Endodermal cell (in vitro differentiated cells): ENCODE results near the gene NUBPL. TPM values are rescaled to one million over a fixed set of nuclear protein-coding genes. Genes with fewer than 3 reads are reported as not detected.

Experiments used
- DNase-seq: peaks from one replicate; pipeline ENCODE4 v3.0.0-alpha.2; 2017
- H3K27ac ChIP-seq: 2 replicates; pipeline ENCODE4 v1.5.1; 2013; ENCODE audit warnings: mild to moderate bottlenecking, low read depth, low read length, moderate library complexity
- H3K27me3 ChIP-seq: 2 replicates; pipeline ENCODE4 v1.6.1; 2013; ENCODE audit warnings: mild to moderate bottlenecking, low read length, moderate library complexity; ENCODE audit not compliant: insufficient read depth, control insufficient read depth, poor library complexity, severe bottlenecking
- H3K36me3 ChIP-seq: 2 replicates; pipeline ENCODE4 v1.7.0; 2013; ENCODE audit warnings: mild to moderate bottlenecking, low read length, moderate library complexity; ENCODE audit not compliant: control insufficient read depth, insufficient read depth
- H3K4me1 ChIP-seq: one replicate; pipeline ENCODE4 v1.7.0; 2013; ENCODE audit warnings: low read length; ENCODE audit not compliant: control insufficient read depth, insufficient read depth
- H3K4me3 ChIP-seq: 2 replicates; pipeline ENCODE4 v1.5.1; 2013; ENCODE audit warnings: mild to moderate bottlenecking, low read length, moderate library complexity
- H3K9ac ChIP-seq: 2 replicates; pipeline ENCODE4 v1.6.1; 2013; ENCODE audit warnings: mild to moderate bottlenecking, low read length, moderate library complexity; ENCODE audit not compliant: poor library complexity, severe bottlenecking; ENCODE audit errors: extremely low read depth
- H3K9me3 ChIP-seq: 2 replicates; pipeline ENCODE4 v1.6.1; 2013; ENCODE audit warnings: mild to moderate bottlenecking, low read length, moderate library complexity; ENCODE audit not compliant: control insufficient read depth
- H3K27ac Mint-ChIP-seq: 2 replicates; pipeline ENCODE4 v1.8.0; 2020; ENCODE audit warnings: mixed read lengths
- H3K27me3 Mint-ChIP-seq: 2 replicates; pipeline ENCODE4 v1.8.0; 2021; ENCODE audit warnings: mild to moderate bottlenecking, mixed read lengths; ENCODE audit not compliant: insufficient read depth
- H3K36me3 Mint-ChIP-seq: 2 replicates; pipeline ENCODE4 v1.8.0; 2020; ENCODE audit warnings: low read depth, mixed read lengths
- H3K4me1 Mint-ChIP-seq: 2 replicates; pipeline ENCODE4 v1.8.0; 2020; ENCODE audit warnings: mixed read lengths
- H3K4me3 Mint-ChIP-seq: 2 replicates; pipeline ENCODE4 v1.8.0; 2020; ENCODE audit warnings: mild to moderate bottlenecking, moderate library complexity, mixed read lengths
- H3K9me3 Mint-ChIP-seq: 2 replicates; pipeline ENCODE4 v1.8.0; 2020; ENCODE audit warnings: mild to moderate bottlenecking, mixed read lengths
- total RNA-seq, 2 donors: library from RNA; stranded (reverse); fragmentation: NEBNext Ultra II Directional in 1 of 2; extraction: Animal tissue kit (Norgen Biotek cat#: 25700) in 1 of 2; gene quantifications; 2 replicates in 1 of 2; 3 replicates in 1 of 2; pipeline ENCODE4 v1.2.1, GENCODE V29; 2021
- TF ChIP-seq, protein P1 (sequence below): fragments of 200-600 bp; sonication (generic); conservative IDR thresholded peaks from 2 replicates; pipeline ENCODE4 v1.5.0; 2021; ENCODE audit warnings: antibody characterized with exemption, mild to moderate bottlenecking

Gene NUBPL
- total RNA-seq, 2 donors from 2014 or later, result 12.2 to 14.0 TPM

DNA sequence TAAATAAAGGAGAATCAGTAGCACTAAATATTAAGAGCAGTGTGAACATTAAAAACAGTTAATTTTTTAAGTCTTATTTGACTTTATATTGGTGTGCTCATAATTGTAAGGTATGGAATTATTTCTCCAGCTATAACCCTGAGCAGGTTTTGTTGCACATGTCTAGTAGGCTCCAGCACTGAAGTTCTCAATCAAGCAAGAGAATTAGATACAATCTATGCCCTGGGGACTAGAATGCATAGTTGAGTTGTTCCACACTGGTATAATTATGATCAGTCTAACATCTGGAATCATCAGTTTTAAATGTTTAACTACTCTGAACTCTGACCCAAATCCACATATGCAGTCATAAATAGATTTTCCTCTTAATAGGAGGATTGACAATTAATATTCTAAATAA is 258.1 kb downstream of the NUBPL start:
- H3K27me3 Mint-ChIP-seq, result no peaks in the 10 kb centered on the region
- H3K9me3 Mint-ChIP-seq, result peaks cover 8% of the 10 kb centered on the region

DNA sequence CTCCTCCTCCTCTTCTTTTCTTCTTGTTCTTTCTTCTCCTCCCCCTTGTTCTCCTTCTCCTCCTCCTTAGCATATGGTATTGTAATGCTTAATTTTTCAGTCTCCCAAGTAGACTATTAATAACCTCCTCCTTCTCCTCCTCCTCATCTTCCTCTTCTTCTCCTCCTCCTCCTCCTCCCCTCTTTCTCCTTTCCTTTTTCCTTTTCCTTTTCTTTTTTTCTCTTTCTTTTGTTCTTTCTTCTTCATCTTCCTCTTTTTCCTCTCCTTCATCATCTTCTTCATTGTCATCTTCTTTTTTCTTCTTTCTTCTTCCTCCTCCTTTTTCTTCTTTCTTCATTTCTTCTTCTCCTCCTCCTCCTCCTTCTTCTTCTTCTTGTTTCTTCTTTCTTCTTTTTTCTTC is 264.3 kb downstream of the NUBPL start:
- Histone ChIP-seq H3K36me3 (no peaks in the 10 kb centered on the region), H3K4me3 (no peak overlapping the region), H3K27ac (no peak overlapping the region), H3K27me3 (no peaks in the 10 kb centered on the region), H3K9me3 (no peaks in the 10 kb centered on the region), H3K4me1 (no peaks in the 10 kb centered on the region), H3K9ac (no peak overlapping the region)
- no peak for DNase-seq
- H3K27ac Mint-ChIP-seq, result no peak overlapping the region
- H3K4me1 Mint-ChIP-seq, result no peaks in the 10 kb centered on the region
- H3K36me3 Mint-ChIP-seq, result peaks cover 2% of the 10 kb centered on the region
- TF ChIP-seq, protein P1, sequence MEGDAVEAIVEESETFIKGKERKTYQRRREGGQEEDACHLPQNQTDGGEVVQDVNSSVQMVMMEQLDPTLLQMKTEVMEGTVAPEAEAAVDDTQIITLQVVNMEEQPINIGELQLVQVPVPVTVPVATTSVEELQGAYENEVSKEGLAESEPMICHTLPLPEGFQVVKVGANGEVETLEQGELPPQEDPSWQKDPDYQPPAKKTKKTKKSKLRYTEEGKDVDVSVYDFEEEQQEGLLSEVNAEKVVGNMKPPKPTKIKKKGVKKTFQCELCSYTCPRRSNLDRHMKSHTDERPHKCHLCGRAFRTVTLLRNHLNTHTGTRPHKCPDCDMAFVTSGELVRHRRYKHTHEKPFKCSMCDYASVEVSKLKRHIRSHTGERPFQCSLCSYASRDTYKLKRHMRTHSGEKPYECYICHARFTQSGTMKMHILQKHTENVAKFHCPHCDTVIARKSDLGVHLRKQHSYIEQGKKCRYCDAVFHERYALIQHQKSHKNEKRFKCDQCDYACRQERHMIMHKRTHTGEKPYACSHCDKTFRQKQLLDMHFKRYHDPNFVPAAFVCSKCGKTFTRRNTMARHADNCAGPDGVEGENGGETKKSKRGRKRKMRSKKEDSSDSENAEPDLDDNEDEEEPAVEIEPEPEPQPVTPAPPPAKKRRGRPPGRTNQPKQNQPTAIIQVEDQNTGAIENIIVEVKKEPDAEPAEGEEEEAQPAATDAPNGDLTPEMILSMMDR, result no peak
- no peak overlapping the region for H3K4me3 Mint-ChIP-seq
- H3K9me3 Mint-ChIP-seq, result peaks cover 2% of the 10 kb centered on the region
- H3K27me3 Mint-ChIP-seq, result no peaks in the 10 kb centered on the region

More for the DNA sequence above, 258.1 kb downstream of the NUBPL start:
- Mint-ChIP-seq H3K36me3 (peaks cover 13% of the 10 kb centered on the region), H3K27ac (no peak overlapping the region), H3K4me3 (no peak overlapping the region), H3K4me1 (no peaks in the 10 kb centered on the region)
- Histone ChIP-seq H3K4me1 (no peaks in the 10 kb centered on the region), H3K9me3 (no peaks in the 10 kb centered on the region), H3K4me3 (no peak overlapping the region), H3K36me3 (no peaks in the 10 kb centered on the region), H3K9ac (no peak overlapping the region), H3K27ac (no peak overlapping the region), H3K27me3 (no peaks in the 10 kb centered on the region)
- TF ChIP-seq, protein P1, result no peak
- no peak for DNase-seq

DNA sequence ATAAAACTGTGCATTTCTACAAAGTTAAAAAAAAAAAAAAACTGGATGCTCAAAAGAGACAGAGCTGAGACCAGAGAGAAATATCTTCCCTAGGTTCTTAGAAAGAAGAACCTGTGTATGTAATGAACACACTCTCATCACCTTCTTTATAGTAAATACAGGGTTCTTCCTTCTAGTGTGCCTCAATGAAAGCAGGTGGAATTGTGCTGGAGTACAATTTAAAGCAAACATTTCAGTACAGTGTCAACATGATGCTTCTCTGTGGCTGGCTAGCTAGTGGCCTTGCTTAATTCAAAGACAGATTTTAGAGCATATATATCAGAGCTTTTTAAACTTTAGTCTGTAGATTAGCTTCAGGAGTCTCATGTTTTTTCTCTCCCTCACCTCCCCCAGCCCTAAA is 266.1 kb downstream of the NUBPL start:
- Histone ChIP-seq H3K4me3 (no peak overlapping the region), H3K4me1 (no peaks in the 10 kb centered on the region), H3K9me3 (no peaks in the 10 kb centered on the region), H3K9ac (no peak overlapping the region), H3K36me3 (no peaks in the 10 kb centered on the region), H3K27ac (no peak overlapping the region), H3K27me3 (no peaks in the 10 kb centered on the region)
- no peaks in the 10 kb centered on the region for H3K36me3 Mint-ChIP-seq
- no peaks in the 10 kb centered on the region for H3K4me1 Mint-ChIP-seq
- no peaks in the 10 kb centered on the region for H3K9me3 Mint-ChIP-seq
- H3K4me3 Mint-ChIP-seq, result no peak overlapping the region
- no peaks in the 10 kb centered on the region for H3K27me3 Mint-ChIP-seq
- H3K27ac Mint-ChIP-seq, result no peak overlapping the region
- TF ChIP-seq, protein P1, result no peak
- DNase-seq, result no peak
